ENCODE measurements around the gene CYP27C1.

DNA sequence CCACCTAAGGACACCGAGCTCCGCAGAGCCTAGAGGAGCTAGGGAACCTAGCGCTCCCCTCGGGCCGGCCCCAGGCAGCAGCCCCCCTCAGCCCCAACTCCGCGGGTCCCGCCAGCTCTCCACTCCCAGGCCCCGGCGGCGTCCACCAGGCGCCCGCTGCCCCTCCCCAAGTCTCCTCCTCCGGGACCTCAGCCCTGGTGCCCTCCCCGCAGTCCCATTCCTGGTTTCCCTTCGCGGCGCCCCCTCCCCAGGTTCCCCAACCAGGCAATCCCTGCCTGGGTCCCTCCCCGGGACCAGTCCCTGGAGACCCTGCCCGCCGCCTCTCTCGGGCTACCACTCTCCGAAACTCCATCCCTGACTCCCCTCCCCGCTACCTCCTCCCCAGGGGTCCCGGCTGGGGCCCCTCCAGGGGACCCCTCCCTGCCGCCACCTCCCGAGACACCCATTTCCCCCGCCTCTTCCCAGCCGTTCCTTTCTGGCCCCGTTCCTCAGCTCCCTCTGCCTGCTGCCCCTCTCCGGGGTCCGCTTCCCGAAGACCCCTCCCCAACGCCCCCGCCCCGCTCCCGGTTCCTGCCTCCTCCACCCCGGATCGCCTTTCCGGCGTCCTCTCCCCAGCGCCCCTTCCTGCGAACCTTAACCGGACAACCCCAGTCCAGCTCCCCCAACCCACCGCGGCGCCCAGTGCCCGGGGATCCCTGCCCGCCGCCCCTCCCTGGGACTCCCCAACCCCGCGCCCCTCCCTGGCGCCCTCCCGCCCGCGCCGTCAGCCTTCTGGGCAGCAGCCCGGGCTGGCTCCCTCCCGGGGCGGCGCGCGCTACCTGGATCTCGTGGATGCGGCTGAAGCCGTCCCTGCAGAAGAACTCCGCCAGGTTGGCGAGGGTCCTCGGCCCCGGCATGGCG, 678 bp downstream of the CYP27C1 start:
- TF ChIP-seq EP300 (IDR thresholded peaks at IDR 0.05; ENCODE audit: borderline replicate concordance in 1 of 2, control insufficient read depth in 1 of 2, low read depth in 2 of 2, low read length in 2 of 2) (no peak), EZH2 (IDR thresholded peaks at IDR 0.05; ENCODE audit: borderline replicate concordance, control insufficient read depth, low read depth, low read length) (no peak), FOS (IDR thresholded peaks at IDR 0.05; ENCODE audit: borderline replicate concordance, extremely low read depth, insufficient read length) (no peak), IKZF1 (conservative IDR thresholded peaks at IDR 0.05) (no peak), POLR2A (IDR thresholded peaks at IDR 0.05; ENCODE audit: low read depth, low read length) (no peak), MTA3 (IDR thresholded peaks at IDR 0.05; ENCODE audit: borderline replicate concordance, low read length) (no peak), SIN3A (IDR thresholded peaks at IDR 0.05; ENCODE audit: low read depth, low read length) (no peak)
- TF ChIP-seq, protein P1, sequence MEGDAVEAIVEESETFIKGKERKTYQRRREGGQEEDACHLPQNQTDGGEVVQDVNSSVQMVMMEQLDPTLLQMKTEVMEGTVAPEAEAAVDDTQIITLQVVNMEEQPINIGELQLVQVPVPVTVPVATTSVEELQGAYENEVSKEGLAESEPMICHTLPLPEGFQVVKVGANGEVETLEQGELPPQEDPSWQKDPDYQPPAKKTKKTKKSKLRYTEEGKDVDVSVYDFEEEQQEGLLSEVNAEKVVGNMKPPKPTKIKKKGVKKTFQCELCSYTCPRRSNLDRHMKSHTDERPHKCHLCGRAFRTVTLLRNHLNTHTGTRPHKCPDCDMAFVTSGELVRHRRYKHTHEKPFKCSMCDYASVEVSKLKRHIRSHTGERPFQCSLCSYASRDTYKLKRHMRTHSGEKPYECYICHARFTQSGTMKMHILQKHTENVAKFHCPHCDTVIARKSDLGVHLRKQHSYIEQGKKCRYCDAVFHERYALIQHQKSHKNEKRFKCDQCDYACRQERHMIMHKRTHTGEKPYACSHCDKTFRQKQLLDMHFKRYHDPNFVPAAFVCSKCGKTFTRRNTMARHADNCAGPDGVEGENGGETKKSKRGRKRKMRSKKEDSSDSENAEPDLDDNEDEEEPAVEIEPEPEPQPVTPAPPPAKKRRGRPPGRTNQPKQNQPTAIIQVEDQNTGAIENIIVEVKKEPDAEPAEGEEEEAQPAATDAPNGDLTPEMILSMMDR (IDR thresholded peaks at IDR 0.05 in 2 of 3, conservative IDR thresholded peaks at IDR 0.05 in 1 of 3; ENCODE audit: control insufficient read depth in 2 of 3, extremely low read depth in 1 of 3, insufficient read depth in 1 of 3, low read depth in 3 of 3, low read length in 3 of 3), result no peak
- TF ChIP-seq, protein P2, sequence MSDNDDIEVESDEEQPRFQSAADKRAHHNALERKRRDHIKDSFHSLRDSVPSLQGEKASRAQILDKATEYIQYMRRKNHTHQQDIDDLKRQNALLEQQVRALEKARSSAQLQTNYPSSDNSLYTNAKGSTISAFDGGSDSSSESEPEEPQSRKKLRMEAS (IDR thresholded peaks at IDR 0.05; ENCODE audit: low read depth, low read length), result no peak
